Hepatocyte (in vitro differentiated cells): ENCODE data around the gene GRK3. TPM values are rescaled to one million over a fixed set of nuclear protein-coding genes. Genes with fewer than 3 reads are reported as not detected.

Experiments used
- DNase-seq: peaks from one replicate; pipeline ENCODE4 v3.0.0-alpha.2; 2016; ENCODE audit warnings: low spot score
- H2AFZ ChIP-seq: fragments of 200-600 bp; sonication (generic); 2 replicates; pipeline ENCODE4 v1.6.0; 2016; ENCODE audit warnings: antibody characterized with exemption, mild to moderate bottlenecking
- H3K27ac ChIP-seq: fragments of 200-600 bp; sonication (generic); 2 replicates; pipeline ENCODE4 v1.5.1; 2016; ENCODE audit warnings: mild to moderate bottlenecking
- H3K27me3 ChIP-seq: fragments of 200-600 bp; sonication (generic); 2 replicates; pipeline ENCODE4 v1.6.1; 2016
- H3K36me3 ChIP-seq: fragments of 200-600 bp; sonication (generic); replicated peaks from 2 replicates; pipeline ENCODE4 v1.5.1; 2016; ENCODE audit warnings: low read depth; ENCODE audit not compliant: insufficient read depth
- H3K4me1 ChIP-seq: fragments of 200-600 bp; sonication (generic); 2 replicates; pipeline ENCODE4 v1.5.1; 2016; ENCODE audit warnings: mild to moderate bottlenecking, moderate library complexity; ENCODE audit not compliant: insufficient read depth
- H3K4me2 ChIP-seq: fragments of 200-600 bp; sonication (generic); 2 replicates; pipeline ENCODE4 v1.6.0; 2016
- H3K4me3 ChIP-seq: fragments of 200-600 bp; sonication (generic); 2 replicates; pipeline ENCODE4 v1.5.1; 2016; ENCODE audit warnings: mild to moderate bottlenecking
- H3K79me2 ChIP-seq: fragments of 200-600 bp; sonication (generic); 2 replicates; pipeline ENCODE4 v1.6.0; 2017; ENCODE audit warnings: mild to moderate bottlenecking
- H3K9me2 ChIP-seq: fragments of 200-600 bp; sonication (generic); replicated peaks from 2 replicates; pipeline ENCODE4 v1.6.0; 2017; ENCODE audit warnings: mild to moderate bottlenecking; ENCODE audit not compliant: insufficient read depth
- H3K9me3 ChIP-seq: fragments of 200-600 bp; sonication (generic); 2 replicates; pipeline ENCODE4 v1.5.1; 2016; ENCODE audit warnings: low read depth, mild to moderate bottlenecking
- H4K20me1 ChIP-seq: fragments of 200-600 bp; sonication (generic); 2 replicates; pipeline ENCODE4 v1.6.0; 2016; ENCODE audit warnings: mild to moderate bottlenecking; ENCODE audit not compliant: insufficient read depth, poor library complexity, severe bottlenecking
- EZH2 ChIP-seq: fragments of 200-600 bp; sonication (generic); IDR thresholded peaks from 2 replicates; pipeline ENCODE4 v1.6.1; 2016; ENCODE audit warnings: antibody characterized with exemption, mild to moderate bottlenecking, borderline replicate concordance
- EZH2phosphoT487 ChIP-seq: fragments of 200-600 bp; sonication (generic); IDR thresholded peaks from one replicate; pipeline ENCODE4 v1.6.1; 2018; ENCODE audit warnings: antibody characterized with exemption, mild to moderate bottlenecking, low read depth, moderate library complexity; ENCODE audit not compliant: unreplicated experiment, severe bottlenecking
- WGBS: methylation state at CpG from one replicate; pipeline ENCODE4 v1.1.6; 2016; ENCODE audit warnings: low lambda C conversion rate; ENCODE audit errors: missing lambda C conversion rate; 5-methylcytosine and 5-hydroxymethylcytosine counted together
- polyA plus RNA-seq: library from polyadenylated mRNA; unstranded; fragments of >200 nt; fragmentation: Nextera tagmentation; extraction: Ambion mirVana; gene quantifications from 2 replicates; pipeline ENCODE4 v1.2.1, GENCODE V29; 2016
- total RNA-seq: library from RNA; depleted of rRNA; stranded (reverse); fragments of >200 nt; gene quantifications from 2 replicates; pipeline ENCODE4 v1.2.3, GENCODE V29; 2014
- TF ChIP-seq, protein P1 (sequence below): fragments of 200-600 bp; sonication (generic); IDR thresholded peaks from 2 replicates; pipeline ENCODE4 v1.5.1; 2016; ENCODE audit warnings: antibody characterized with exemption, mild to moderate bottlenecking; ENCODE audit not compliant: poor library complexity

GRK3 gene
- total and polyA plus RNA-seq, 2 experiments from 2014 or later: 1.5 to 7.1 TPM

GRCh38 chr22:25542191-25542590, 22.3 kb upstream of the GRK3 start:
- Histone ChIP-seq H3K36me3 (no peaks in the 10 kb centered on the region), H4K20me1 (no peaks in the 10 kb centered on the region), H2AFZ (no peak overlapping the region), H3K9me2 (no peaks in the 10 kb centered on the region), H3K9me3 (no peaks in the 10 kb centered on the region), H3K27ac (no peak overlapping the region), H3K4me3 (no peak overlapping the region), H3K4me1 (no peaks in the 10 kb centered on the region), H3K27me3 (no peaks in the 10 kb centered on the region), H3K79me2 (no peaks in the 10 kb centered on the region), H3K4me2 (no peak overlapping the region)
- no peak for DNase-seq
- TF ChIP-seq, protein P1, sequence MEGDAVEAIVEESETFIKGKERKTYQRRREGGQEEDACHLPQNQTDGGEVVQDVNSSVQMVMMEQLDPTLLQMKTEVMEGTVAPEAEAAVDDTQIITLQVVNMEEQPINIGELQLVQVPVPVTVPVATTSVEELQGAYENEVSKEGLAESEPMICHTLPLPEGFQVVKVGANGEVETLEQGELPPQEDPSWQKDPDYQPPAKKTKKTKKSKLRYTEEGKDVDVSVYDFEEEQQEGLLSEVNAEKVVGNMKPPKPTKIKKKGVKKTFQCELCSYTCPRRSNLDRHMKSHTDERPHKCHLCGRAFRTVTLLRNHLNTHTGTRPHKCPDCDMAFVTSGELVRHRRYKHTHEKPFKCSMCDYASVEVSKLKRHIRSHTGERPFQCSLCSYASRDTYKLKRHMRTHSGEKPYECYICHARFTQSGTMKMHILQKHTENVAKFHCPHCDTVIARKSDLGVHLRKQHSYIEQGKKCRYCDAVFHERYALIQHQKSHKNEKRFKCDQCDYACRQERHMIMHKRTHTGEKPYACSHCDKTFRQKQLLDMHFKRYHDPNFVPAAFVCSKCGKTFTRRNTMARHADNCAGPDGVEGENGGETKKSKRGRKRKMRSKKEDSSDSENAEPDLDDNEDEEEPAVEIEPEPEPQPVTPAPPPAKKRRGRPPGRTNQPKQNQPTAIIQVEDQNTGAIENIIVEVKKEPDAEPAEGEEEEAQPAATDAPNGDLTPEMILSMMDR: no peak
- TF ChIP-seq EZH2phosphoT487 (no peak), EZH2 (no peak)
- 93% methylated on average over 1 of the region's 1 CpG for WGBS

GRCh38 chr22:25542720-25543402, 21.6 kb upstream of the GRK3 start:
- no peaks in the 10 kb centered on the region for H3K9me3 ChIP-seq
- no peaks in the 10 kb centered on the region for H3K79me2 ChIP-seq
- H3K27me3 ChIP-seq: no peaks in the 10 kb centered on the region
- no peak overlapping the region for H3K27ac ChIP-seq
- H3K4me3 ChIP-seq: no peak overlapping the region
- H3K4me1 ChIP-seq: no peaks in the 10 kb centered on the region
- no peak for DNase-seq
- H3K4me2 ChIP-seq: no peak overlapping the region
- H2AFZ ChIP-seq: no peak overlapping the region
- no peaks in the 10 kb centered on the region for H4K20me1 ChIP-seq
- TF ChIP-seq, protein P1: no peak
- no peaks in the 10 kb centered on the region for H3K9me2 ChIP-seq
- 91% methylated on average over 6 of the region's 6 CpGs for WGBS
- no peaks in the 10 kb centered on the region for H3K36me3 ChIP-seq

- Histone ChIP-seq H3K79me2 (no peaks in the 10 kb centered on the region), H3K4me3 (no peak overlapping the region), H4K20me1 (no peaks in the 10 kb centered on the region), H3K27ac (no peak overlapping the region), H2AFZ (no peak overlapping the region), H3K9me2 (no peaks in the 10 kb centered on the region), H3K9me3 (no peaks in the 10 kb centered on the region), H3K27me3 (no peaks in the 10 kb centered on the region), H3K4me1 (no peaks in the 10 kb centered on the region), H3K4me2 (no peak overlapping the region), H3K36me3 (no peaks in the 10 kb centered on the region)
- no peak for DNase-seq
- TF ChIP-seq EZH2phosphoT487 (no peak), EZH2 (no peak)
- TF ChIP-seq, protein P1: no peak
- WGBS: 37% methylated on average over 3 of the region's 3 CpGs
These were observed 19.3 kb upstream of the GRK3 start for GRCh38 chr22:25545146-25545545.

GRCh38 chr22:25545672-25546071, 18.8 kb upstream of the GRK3 start:
- Histone ChIP-seq H3K79me2 (no peaks in the 10 kb centered on the region), H3K4me2 (no peak overlapping the region), H3K9me3 (no peaks in the 10 kb centered on the region), H3K27ac (no peak overlapping the region), H3K27me3 (no peaks in the 10 kb centered on the region), H3K9me2 (no peaks in the 10 kb centered on the region), H2AFZ (no peak overlapping the region), H3K36me3 (no peaks in the 10 kb centered on the region), H4K20me1 (no peaks in the 10 kb centered on the region), H3K4me3 (no peak overlapping the region), H3K4me1 (no peaks in the 10 kb centered on the region)
- TF ChIP-seq EZH2 (no peak), EZH2phosphoT487 (no peak)
- TF ChIP-seq, protein P1: no peak
- no peak for DNase-seq
- WGBS: 85% methylated on average over 10 of the region's 10 CpGs
